ENCODE results near the gene MAD1L1.

The MAD1L1 gene

GRCh38 chr7:2088801-2089200 is 143.9 kb downstream of the MAD1L1 start:
- no peak overlapping the region for H3K9ac ChIP-seq (ENCODE audit: insufficient read length)
- no peak overlapping the region for H3K27ac ChIP-seq
- no peak for DNase-seq (ENCODE audit: low read depth, low spot score)
- no peak overlapping the region for H3K4me3 ChIP-seq
- no peaks in the 10 kb centered on the region for H3K9me3 ChIP-seq (ENCODE audit: low read depth, low read length)
- H3K36me3 ChIP-seq (ENCODE audit: insufficient read depth, low read length) = no peaks in the 10 kb centered on the region
- TF ChIP-seq EZH2 (IDR thresholded peaks at IDR 0.05) (no peak), POLR2AphosphoS5 (IDR thresholded peaks at IDR 0.05; ENCODE audit: borderline replicate concordance, low read depth, low read length) (no peak), FOXP2 (optimal IDR thresholded peaks at IDR 0.05; ENCODE audit: control extremely low read depth, extremely low read length, insufficient read depth) (no peak)

DNA sequence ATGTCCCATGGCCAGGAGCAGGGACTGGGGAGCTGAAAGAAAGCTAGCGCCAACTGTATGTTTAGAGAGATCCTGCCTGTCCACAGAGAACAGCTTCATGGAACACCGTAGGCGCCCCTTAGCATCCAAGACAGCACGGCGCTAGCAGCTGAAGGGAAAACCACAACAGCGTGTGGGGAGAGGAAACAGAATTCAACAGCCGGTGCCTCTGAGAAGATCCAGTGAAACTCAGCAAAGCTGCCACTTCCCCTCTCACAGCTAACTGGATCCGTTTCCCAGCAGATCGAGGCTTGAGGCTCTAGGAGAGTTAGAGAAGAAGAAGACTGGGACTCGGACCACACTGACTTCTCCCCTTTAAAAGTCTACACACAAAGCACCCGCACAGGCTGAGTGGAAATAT is 145.0 kb downstream of the MAD1L1 start:
- H3K36me3 ChIP-seq (ENCODE audit: insufficient read depth, low read length) = no peaks in the 10 kb centered on the region
- TF ChIP-seq EZH2 (IDR thresholded peaks at IDR 0.05) (no peak), FOXP2 (optimal IDR thresholded peaks at IDR 0.05; ENCODE audit: control extremely low read depth, extremely low read length, insufficient read depth) (no peak), POLR2AphosphoS5 (IDR thresholded peaks at IDR 0.05; ENCODE audit: borderline replicate concordance, low read depth, low read length) (no peak)
- no peak overlapping the region for H3K4me3 ChIP-seq
- H3K27ac ChIP-seq = no peak overlapping the region
- no peaks in the 10 kb centered on the region for H3K9me3 ChIP-seq (ENCODE audit: low read depth, low read length)
- no peak for DNase-seq (ENCODE audit: low read depth, low spot score)
- H3K9ac ChIP-seq (ENCODE audit: insufficient read length) = no peak overlapping the region

DNA sequence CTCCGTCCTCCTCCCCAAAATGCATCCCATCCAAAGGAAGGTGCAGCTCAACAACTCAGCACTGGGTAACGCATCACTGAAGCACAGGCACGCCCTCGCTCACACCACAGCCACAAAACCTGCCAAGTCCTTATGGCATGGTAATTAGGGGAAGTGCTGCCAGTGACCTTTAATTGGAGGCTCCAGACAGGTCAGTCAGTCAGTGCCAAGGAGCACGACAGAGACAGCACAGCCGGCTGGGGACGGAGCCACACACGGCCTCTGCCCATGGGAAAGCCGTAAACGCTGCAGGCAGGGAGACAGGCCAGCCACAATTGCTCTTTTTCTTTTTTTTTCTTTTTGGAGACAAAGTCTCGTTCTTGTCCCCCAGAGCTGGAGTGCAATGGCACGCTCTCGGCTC is 146.5 kb downstream of the MAD1L1 start:
- Histone ChIP-seq H3K27ac (no peak overlapping the region), H3K9ac (ENCODE audit: insufficient read length) (no peak overlapping the region), H3K9me3 (ENCODE audit: low read depth, low read length) (no peaks in the 10 kb centered on the region), H3K36me3 (ENCODE audit: insufficient read depth, low read length) (no peaks in the 10 kb centered on the region), H3K4me3 (no peak overlapping the region)
- TF ChIP-seq FOXP2 (optimal IDR thresholded peaks at IDR 0.05; ENCODE audit: control extremely low read depth, extremely low read length, insufficient read depth) (no peak), EZH2 (IDR thresholded peaks at IDR 0.05) (no peak), POLR2AphosphoS5 (IDR thresholded peaks at IDR 0.05; ENCODE audit: borderline replicate concordance, low read depth, low read length) (no peak)
- DNase-seq (ENCODE audit: low read depth, low spot score) = no peak

- Histone ChIP-seq H3K36me3 (ENCODE audit: insufficient read depth, low read length) (no peaks in the 10 kb centered on the region), H3K27ac (no peak overlapping the region), H3K9me3 (ENCODE audit: low read depth, low read length) (no peaks in the 10 kb centered on the region), H3K9ac (ENCODE audit: insufficient read length) (no peak overlapping the region), H3K4me3 (no peak overlapping the region)
- DNase-seq (ENCODE audit: low read depth, low spot score) = no peak
- TF ChIP-seq EZH2 (IDR thresholded peaks at IDR 0.05) (no peak), FOXP2 (optimal IDR thresholded peaks at IDR 0.05; ENCODE audit: control extremely low read depth, extremely low read length, insufficient read depth) (no peak), POLR2AphosphoS5 (IDR thresholded peaks at IDR 0.05; ENCODE audit: borderline replicate concordance, low read depth, low read length) (no peak)
Observed at GRCh38 chr7:2085804-2086203, 146.9 kb downstream of the MAD1L1 start.

- no peak for TF ChIP-seq EZH2 (IDR thresholded peaks at IDR 0.05)
- no peak for TF ChIP-seq POLR2AphosphoS5 (IDR thresholded peaks at IDR 0.05; ENCODE audit: borderline replicate concordance, low read depth, low read length)
- no peak for TF ChIP-seq FOXP2 (optimal IDR thresholded peaks at IDR 0.05; ENCODE audit: control extremely low read depth, extremely low read length, insufficient read depth)
- no peak overlapping the region for H3K4me3 ChIP-seq
- DNase-seq (ENCODE audit: low read depth, low spot score) = no peak
- no peaks in the 10 kb centered on the region for H3K9me3 ChIP-seq (ENCODE audit: low read depth, low read length)
- H3K36me3 ChIP-seq (ENCODE audit: insufficient read depth, low read length) = no peaks in the 10 kb centered on the region
- H3K9ac ChIP-seq (ENCODE audit: insufficient read length) = no peak overlapping the region
- no peak overlapping the region for H3K27ac ChIP-seq
Observed at GRCh38 chr7:2084781-2085505, 147.8 kb downstream of the MAD1L1 start.

DNA sequence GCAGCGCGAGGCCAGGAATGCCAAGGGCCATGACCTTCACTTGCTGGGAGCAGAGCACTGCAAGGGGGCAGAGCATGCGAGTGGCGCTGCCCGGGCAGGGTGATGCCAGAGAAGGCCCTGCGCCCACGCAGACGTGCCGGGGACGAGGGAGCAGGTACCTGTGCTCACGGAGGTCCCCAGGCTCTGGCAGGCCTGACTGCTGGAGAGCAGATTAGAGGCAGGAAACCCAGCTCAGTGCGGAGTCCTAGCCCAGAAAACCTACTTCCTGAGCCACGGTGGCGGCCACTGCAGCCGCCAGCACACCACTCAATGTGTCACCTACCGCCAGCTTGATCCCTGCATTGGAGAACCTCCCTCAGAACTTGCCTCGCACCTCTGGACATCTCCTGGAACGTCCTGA is 148.4 kb downstream of the MAD1L1 start:
- Histone ChIP-seq H3K9ac (ENCODE audit: insufficient read length) (no peak overlapping the region), H3K4me3 (no peak overlapping the region), H3K36me3 (ENCODE audit: insufficient read depth, low read length) (no peaks in the 10 kb centered on the region), H3K27ac (no peak overlapping the region), H3K9me3 (ENCODE audit: low read depth, low read length) (no peaks in the 10 kb centered on the region)
- no peak for TF ChIP-seq POLR2AphosphoS5 (IDR thresholded peaks at IDR 0.05; ENCODE audit: borderline replicate concordance, low read depth, low read length)
- no peak for TF ChIP-seq FOXP2 (optimal IDR thresholded peaks at IDR 0.05; ENCODE audit: control extremely low read depth, extremely low read length, insufficient read depth)
- TF ChIP-seq EZH2 (IDR thresholded peaks at IDR 0.05) = no peak
- DNase-seq (ENCODE audit: low read depth, low spot score) = no peak

- no peak for TF ChIP-seq EZH2 (IDR thresholded peaks at IDR 0.05)
- no peak for TF ChIP-seq FOXP2 (optimal IDR thresholded peaks at IDR 0.05; ENCODE audit: control extremely low read depth, extremely low read length, insufficient read depth)
- TF ChIP-seq POLR2AphosphoS5 (IDR thresholded peaks at IDR 0.05; ENCODE audit: borderline replicate concordance, low read depth, low read length) = no peak
- DNase-seq (ENCODE audit: low read depth, low spot score) = no peak
- Histone ChIP-seq H3K9ac (ENCODE audit: insufficient read length) (no peak overlapping the region), H3K4me3 (no peak overlapping the region), H3K9me3 (ENCODE audit: low read depth, low read length) (no peaks in the 10 kb centered on the region), H3K36me3 (ENCODE audit: insufficient read depth, low read length) (no peaks in the 10 kb centered on the region), H3K27ac (no peak overlapping the region)
Observed at GRCh38 chr7:2083362-2083761, 149.4 kb downstream of the MAD1L1 start.

GRCh38 chr7:2082139-2082998 is 150.4 kb downstream of the MAD1L1 start:
- H3K4me3 ChIP-seq = no peak overlapping the region
- H3K27ac ChIP-seq = no peak overlapping the region
- TF ChIP-seq POLR2AphosphoS5 (IDR thresholded peaks at IDR 0.05; ENCODE audit: borderline replicate concordance, low read depth, low read length) = no peak
- no peak for TF ChIP-seq FOXP2 (optimal IDR thresholded peaks at IDR 0.05; ENCODE audit: control extremely low read depth, extremely low read length, insufficient read depth)
- TF ChIP-seq EZH2 (IDR thresholded peaks at IDR 0.05) = no peak
- DNase-seq (ENCODE audit: low read depth, low spot score) = no peak
- no peak overlapping the region for H3K9ac ChIP-seq (ENCODE audit: insufficient read length)
- no peaks in the 10 kb centered on the region for H3K36me3 ChIP-seq (ENCODE audit: insufficient read depth, low read length)
- no peaks in the 10 kb centered on the region for H3K9me3 ChIP-seq (ENCODE audit: low read depth, low read length)
